B cell (primary cell): ENCODE results near the gene WIF1.

Experiments used
- EZH2 ChIP-seq: IDR thresholded peaks from 2 replicates; pipeline ENCODE4 v1.6.1; 2012; ENCODE audit warnings: borderline replicate concordance, low read depth, mild to moderate bottlenecking, moderate library complexity, low read length; ENCODE audit not compliant: insufficient read depth, poor library complexity, severe bottlenecking
- TF ChIP-seq, protein P1 (sequence below): fragments of 200-600 bp; IDR thresholded peaks from one replicate; pipeline ENCODE4 v1.8.0; 2022; ENCODE audit warnings: antibody characterized with exemption, mild to moderate bottlenecking

- TF ChIP-seq, protein P1, sequence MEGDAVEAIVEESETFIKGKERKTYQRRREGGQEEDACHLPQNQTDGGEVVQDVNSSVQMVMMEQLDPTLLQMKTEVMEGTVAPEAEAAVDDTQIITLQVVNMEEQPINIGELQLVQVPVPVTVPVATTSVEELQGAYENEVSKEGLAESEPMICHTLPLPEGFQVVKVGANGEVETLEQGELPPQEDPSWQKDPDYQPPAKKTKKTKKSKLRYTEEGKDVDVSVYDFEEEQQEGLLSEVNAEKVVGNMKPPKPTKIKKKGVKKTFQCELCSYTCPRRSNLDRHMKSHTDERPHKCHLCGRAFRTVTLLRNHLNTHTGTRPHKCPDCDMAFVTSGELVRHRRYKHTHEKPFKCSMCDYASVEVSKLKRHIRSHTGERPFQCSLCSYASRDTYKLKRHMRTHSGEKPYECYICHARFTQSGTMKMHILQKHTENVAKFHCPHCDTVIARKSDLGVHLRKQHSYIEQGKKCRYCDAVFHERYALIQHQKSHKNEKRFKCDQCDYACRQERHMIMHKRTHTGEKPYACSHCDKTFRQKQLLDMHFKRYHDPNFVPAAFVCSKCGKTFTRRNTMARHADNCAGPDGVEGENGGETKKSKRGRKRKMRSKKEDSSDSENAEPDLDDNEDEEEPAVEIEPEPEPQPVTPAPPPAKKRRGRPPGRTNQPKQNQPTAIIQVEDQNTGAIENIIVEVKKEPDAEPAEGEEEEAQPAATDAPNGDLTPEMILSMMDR, result no peak
- no peak for TF ChIP-seq EZH2
Measured at GRCh38 chr12:65152012-65152411, 30.9 kb upstream of the WIF1 start.
